ENCODE data around the gene LGR4. TPM values are rescaled to one million over a fixed set of nuclear protein-coding genes. Genes with fewer than 3 reads are reported as not detected.

LGR4 gene
- polyA plus RNA-seq, 4 donors, result 5.9 to 77.6 (median 15.3) TPM

DNA sequence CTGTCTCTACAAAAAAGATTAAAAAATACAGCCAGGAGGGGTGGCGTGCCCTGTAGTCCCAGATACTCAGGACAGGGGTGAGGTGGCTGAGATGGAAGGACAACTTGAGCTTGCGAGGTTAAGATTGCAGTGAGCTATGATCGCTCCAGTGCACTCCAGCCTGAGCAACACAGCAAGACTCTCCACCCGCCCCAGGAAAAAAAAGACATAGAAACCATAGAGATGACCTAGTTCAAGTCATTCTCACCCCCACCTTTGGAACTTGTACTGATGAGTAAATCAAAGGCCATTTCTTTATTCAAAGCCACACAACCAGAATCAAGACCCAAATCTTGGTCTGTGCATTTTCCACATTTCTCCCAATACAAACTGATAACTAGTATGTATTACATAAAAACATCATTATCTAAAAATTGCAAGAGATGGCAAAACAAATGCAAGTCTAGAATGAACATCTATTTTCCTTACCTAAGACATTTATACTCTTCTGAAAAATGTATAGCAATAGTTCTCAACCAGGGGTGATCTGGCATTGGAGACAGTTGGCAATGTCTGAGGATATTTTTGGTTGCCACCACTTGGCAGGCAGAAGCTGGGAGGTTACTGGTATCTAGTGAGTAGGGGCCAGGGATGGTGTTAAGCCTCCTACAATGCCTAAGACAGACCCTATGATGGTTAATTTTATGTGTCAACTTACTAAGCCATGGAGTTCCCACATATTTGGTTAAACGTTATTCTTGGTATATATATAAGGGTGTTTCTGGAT, 34.6 kb downstream of the LGR4 start:
- WGBS, 3 donors, result 73 to 89% (median 84%) methylated on average over 5 of the region's 5 CpGs
- H3K27me3 ChIP-seq (ENCODE audit: control insufficient read depth in 3 of 3, insufficient read depth in 3 of 3, low read length in 3 of 3), result no peaks in the 10 kb centered on the region
- DNase-seq (no peak), FAIRE-seq (no peak)
- H3K4me3 ChIP-seq (ENCODE audit: low read depth in 1 of 3, low read length in 3 of 3), result no peak overlapping the region
- H3K27ac ChIP-seq (ENCODE audit: low read depth in 1 of 3, low read length in 2 of 3), result no peak overlapping the region
- H3K36me3 ChIP-seq (ENCODE audit: control insufficient read depth in 3 of 3, insufficient read depth in 2 of 3, low read depth in 1 of 3, low read length in 3 of 3), result peaks cover 0 to 2% (median 0%) of the 10 kb centered on the region in 3 donors
- H3K9me3 ChIP-seq (ENCODE audit: control insufficient read depth in 2 of 2, insufficient read depth in 1 of 2, low read depth in 1 of 2, low read length in 1 of 2), result no peaks in the 10 kb centered on the region
- H3K4me1 ChIP-seq (ENCODE audit: control insufficient read depth in 3 of 3, insufficient read depth in 2 of 3, low read depth in 1 of 3, low read length in 2 of 3), result peaks cover 0 to 12% (median 5%) of the 10 kb centered on the region in 3 donors

DNA sequence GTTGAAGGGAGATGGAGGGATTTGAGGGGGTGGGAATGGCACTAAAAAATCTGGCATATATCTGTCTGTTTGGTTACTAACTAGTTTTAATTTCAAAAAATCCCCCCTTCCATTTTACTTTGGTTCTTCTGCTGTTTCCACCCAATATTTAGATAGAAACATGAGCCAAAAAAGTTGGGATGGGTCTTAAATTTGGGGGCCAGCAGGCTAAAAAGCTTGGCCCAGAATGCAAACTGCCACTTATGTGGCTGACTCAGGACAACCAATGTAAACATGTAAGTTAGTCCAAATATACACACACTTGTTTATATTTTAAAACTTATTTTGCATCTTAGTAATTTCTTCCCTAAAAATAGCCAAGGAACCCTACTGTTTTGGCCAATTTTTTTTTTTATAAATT, 35.7 kb downstream of the LGR4 start:
- FAIRE-seq (no peak), DNase-seq (no peak)
- no peak overlapping the region for H3K27ac ChIP-seq (ENCODE audit: low read depth in 1 of 3, low read length in 2 of 3)
- peaks cover 0 to 12% (median 5%) of the 10 kb centered on the region in 3 donors for H3K4me1 ChIP-seq (ENCODE audit: control insufficient read depth in 3 of 3, insufficient read depth in 2 of 3, low read depth in 1 of 3, low read length in 2 of 3)
- H3K36me3 ChIP-seq (ENCODE audit: control insufficient read depth in 3 of 3, insufficient read depth in 2 of 3, low read depth in 1 of 3, low read length in 3 of 3), result peaks cover 0 to 2% (median 0%) of the 10 kb centered on the region in 3 donors
- no peaks in the 10 kb centered on the region for H3K9me3 ChIP-seq (ENCODE audit: control insufficient read depth in 2 of 2, insufficient read depth in 1 of 2, low read depth in 1 of 2, low read length in 1 of 2)
- no peak overlapping the region for H3K4me3 ChIP-seq (ENCODE audit: low read depth in 1 of 3, low read length in 3 of 3)
- H3K27me3 ChIP-seq (ENCODE audit: control insufficient read depth in 3 of 3, insufficient read depth in 3 of 3, low read length in 3 of 3), result no peaks in the 10 kb centered on the region

DNA sequence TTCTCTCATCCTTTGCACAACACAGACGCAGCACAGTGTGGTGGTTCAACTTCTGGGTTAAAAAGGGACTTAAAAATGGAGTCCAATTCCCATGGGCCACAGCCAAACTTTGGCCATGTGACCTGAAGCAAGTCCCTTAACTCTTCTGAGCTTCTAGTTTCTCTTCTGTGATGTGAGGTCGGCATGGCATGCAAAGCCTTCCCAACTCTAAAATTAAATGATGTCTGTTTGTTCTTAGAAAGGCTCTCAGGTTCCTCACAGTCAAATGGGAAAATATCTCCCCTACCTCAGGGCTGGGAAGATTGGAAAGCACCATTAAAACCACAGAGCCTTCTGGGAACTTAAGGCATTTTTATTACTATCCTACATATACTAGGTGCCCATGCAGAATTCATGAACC, 38.8 kb downstream of the LGR4 start:
- Histone ChIP-seq H3K4me3 (ENCODE audit: low read depth in 1 of 3, low read length in 3 of 3) (no peak overlapping the region), H3K27me3 (ENCODE audit: control insufficient read depth in 3 of 3, insufficient read depth in 3 of 3, low read length in 3 of 3) (no peaks in the 10 kb centered on the region), H3K27ac (ENCODE audit: low read depth in 1 of 3, low read length in 2 of 3) (no peak overlapping the region), H3K4me1 (ENCODE audit: control insufficient read depth in 3 of 3, insufficient read depth in 2 of 3, low read depth in 1 of 3, low read length in 2 of 3) (peaks cover 0 to 16% (median 11%) of the 10 kb centered on the region in 3 donors), H3K36me3 (ENCODE audit: control insufficient read depth in 3 of 3, insufficient read depth in 2 of 3, low read depth in 1 of 3, low read length in 3 of 3) (peaks cover 0 to 3% (median 0%) of the 10 kb centered on the region in 3 donors), H3K9me3 (ENCODE audit: control insufficient read depth in 2 of 2, insufficient read depth in 1 of 2, low read depth in 1 of 2, low read length in 1 of 2) (no peaks in the 10 kb centered on the region)
- DNase-seq (no peak), FAIRE-seq (no peak)
- 78 to 90% (median 87%) methylated on average over 2 of the region's 2 CpGs for WGBS, 3 donors

DNA sequence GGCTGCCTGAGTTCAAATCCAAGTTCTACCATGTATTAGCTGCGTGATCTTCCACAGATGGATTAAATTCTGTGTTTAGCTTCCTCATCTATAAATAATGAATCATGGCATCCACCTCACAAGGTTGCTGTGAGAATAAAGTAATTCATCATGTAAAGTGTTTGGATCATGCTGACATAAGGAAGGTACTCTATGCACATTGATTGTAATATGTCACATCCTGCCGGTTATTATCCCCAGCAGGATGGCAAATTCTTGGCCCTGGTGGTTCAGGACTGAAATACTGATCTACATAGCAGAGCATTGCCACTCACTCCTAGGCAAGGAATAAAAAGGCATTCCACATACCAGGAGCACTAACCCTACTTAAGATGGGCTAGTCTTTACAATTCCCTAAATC, 40.8 kb downstream of the LGR4 start:
- Histone ChIP-seq H3K4me3 (ENCODE audit: low read depth in 1 of 3, low read length in 3 of 3) (no peak overlapping the region), H3K27ac (ENCODE audit: low read depth in 1 of 3, low read length in 2 of 3) (no peak overlapping the region), H3K36me3 (ENCODE audit: control insufficient read depth in 3 of 3, insufficient read depth in 2 of 3, low read depth in 1 of 3, low read length in 3 of 3) (peaks cover 0 to 9% (median 0%) of the 10 kb centered on the region in 3 donors), H3K4me1 (ENCODE audit: control insufficient read depth in 3 of 3, insufficient read depth in 2 of 3, low read depth in 1 of 3, low read length in 2 of 3) (peaks cover 0 to 9% (median 6%) of the 10 kb centered on the region in 3 donors), H3K9me3 (ENCODE audit: control insufficient read depth in 2 of 2, insufficient read depth in 1 of 2, low read depth in 1 of 2, low read length in 1 of 2) (no peaks in the 10 kb centered on the region), H3K27me3 (ENCODE audit: control insufficient read depth in 3 of 3, insufficient read depth in 3 of 3, low read length in 3 of 3) (no peaks in the 10 kb centered on the region)
- DNase-seq (no peak), FAIRE-seq (no peak)
- 87 to 92% (median 92%) methylated on average over 2 of the region's 2 CpGs for WGBS, 3 donors

DNA sequence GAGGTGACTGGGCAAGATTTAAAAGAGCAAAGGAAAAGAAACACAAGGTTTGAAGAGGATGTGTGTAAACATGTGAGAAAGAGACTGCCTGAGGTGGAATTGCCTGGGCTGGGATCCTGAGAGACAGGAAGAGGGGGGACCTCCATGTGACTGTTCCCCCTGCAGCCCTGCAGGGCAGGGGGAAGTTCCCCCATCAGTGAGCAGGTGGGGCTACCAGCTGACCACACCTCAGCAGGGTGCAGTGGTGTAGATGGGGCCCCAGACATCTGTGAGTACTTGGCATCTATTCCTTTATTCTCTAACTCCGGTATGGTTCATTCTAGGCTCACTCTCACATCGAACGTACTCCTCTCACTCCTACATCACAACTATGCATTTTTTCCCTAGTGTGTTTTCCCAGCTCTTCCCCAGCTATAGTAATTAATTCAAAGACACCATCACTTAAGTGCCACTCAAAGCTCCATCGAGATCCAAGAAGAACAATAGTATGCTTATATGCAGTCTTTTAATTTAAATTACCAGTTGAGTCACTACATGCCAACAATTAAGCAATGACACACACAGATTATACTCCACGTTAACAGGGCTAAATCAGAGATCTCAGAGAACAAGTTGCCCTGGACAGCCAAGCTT, 42.7 kb downstream of the LGR4 start:
- Histone ChIP-seq H3K4me1 (ENCODE audit: control insufficient read depth in 3 of 3, insufficient read depth in 2 of 3, low read depth in 1 of 3, low read length in 2 of 3) (peaks cover 4 to 6% (median 5%) of the 10 kb centered on the region in 3 donors), H3K27me3 (ENCODE audit: control insufficient read depth in 3 of 3, insufficient read depth in 3 of 3, low read length in 3 of 3) (no peaks in the 10 kb centered on the region), H3K9me3 (ENCODE audit: control insufficient read depth in 2 of 2, insufficient read depth in 1 of 2, low read depth in 1 of 2, low read length in 1 of 2) (no peaks in the 10 kb centered on the region), H3K4me3 (ENCODE audit: low read depth in 1 of 3, low read length in 3 of 3) (no peak overlapping the region), H3K36me3 (ENCODE audit: control insufficient read depth in 3 of 3, insufficient read depth in 2 of 3, low read depth in 1 of 3, low read length in 3 of 3) (peaks cover 0 to 7% (median 0%) of the 10 kb centered on the region in 3 donors), H3K27ac (ENCODE audit: low read depth in 1 of 3, low read length in 2 of 3) (no peak overlapping the region)
- no peak for DNase-seq
- 19 to 52% (median 27%) methylated on average over 5 of the region's 5 CpGs for WGBS, 3 donors
- FAIRE-seq, result no peak

DNA sequence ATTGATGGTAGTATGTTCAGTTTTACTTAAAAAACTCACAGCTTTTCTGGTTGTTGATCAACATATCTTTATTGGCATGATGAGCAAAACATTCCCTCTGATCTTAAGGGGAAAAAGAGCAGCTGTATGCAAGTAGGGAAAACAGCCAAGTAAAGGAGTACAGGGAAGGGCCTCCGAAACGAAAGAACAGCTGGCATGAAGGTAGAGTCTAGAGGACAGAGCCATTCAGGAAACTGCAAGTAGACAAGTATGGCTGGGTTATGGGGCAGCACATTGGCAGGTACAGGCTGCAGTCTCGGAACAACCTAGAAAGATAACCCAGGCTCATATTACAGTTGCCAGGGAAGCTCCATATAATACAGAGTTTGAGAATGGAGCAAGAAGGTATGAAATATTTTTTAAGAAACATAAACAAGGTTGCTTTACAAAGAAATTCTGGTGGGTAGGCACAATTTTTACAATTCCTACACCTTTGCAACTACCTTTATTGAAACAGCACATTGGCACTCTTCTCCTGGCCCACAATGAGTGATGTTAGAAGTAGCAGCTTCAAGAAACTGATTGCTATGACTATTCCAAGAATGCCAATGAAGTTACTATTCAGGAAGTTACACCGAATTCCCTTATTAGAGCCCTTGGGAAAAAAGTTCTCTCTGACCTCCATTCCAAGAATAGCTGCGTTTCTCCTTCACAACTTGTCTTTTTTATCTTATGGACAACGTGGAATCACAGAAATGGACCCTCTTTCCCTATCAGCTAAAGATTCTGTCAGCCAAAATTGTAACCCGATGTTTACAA, 45.2 kb downstream of the LGR4 start:
- DNase-seq (peak in 1 of 2 donors; percentile 58), FAIRE-seq (no peak)
- Histone ChIP-seq H3K4me1 (ENCODE audit: control insufficient read depth in 3 of 3, insufficient read depth in 2 of 3, low read depth in 1 of 3, low read length in 2 of 3) (peaks cover 4 to 6% (median 5%) of the 10 kb centered on the region in 3 donors), H3K27me3 (ENCODE audit: control insufficient read depth in 3 of 3, insufficient read depth in 3 of 3, low read length in 3 of 3) (no peaks in the 10 kb centered on the region), H3K4me3 (ENCODE audit: low read depth in 1 of 3, low read length in 3 of 3) (no peak overlapping the region), H3K9me3 (ENCODE audit: control insufficient read depth in 2 of 2, insufficient read depth in 1 of 2, low read depth in 1 of 2, low read length in 1 of 2) (no peaks in the 10 kb centered on the region), H3K36me3 (ENCODE audit: control insufficient read depth in 3 of 3, insufficient read depth in 2 of 3, low read depth in 1 of 3, low read length in 3 of 3) (peaks cover 0 to 12% (median 0%) of the 10 kb centered on the region in 3 donors), H3K27ac (ENCODE audit: low read depth in 1 of 3, low read length in 2 of 3) (no peak overlapping the region)
- 58 to 67% (median 61%) methylated on average over 7 of the region's 7 CpGs for WGBS, 3 donors

DNA sequence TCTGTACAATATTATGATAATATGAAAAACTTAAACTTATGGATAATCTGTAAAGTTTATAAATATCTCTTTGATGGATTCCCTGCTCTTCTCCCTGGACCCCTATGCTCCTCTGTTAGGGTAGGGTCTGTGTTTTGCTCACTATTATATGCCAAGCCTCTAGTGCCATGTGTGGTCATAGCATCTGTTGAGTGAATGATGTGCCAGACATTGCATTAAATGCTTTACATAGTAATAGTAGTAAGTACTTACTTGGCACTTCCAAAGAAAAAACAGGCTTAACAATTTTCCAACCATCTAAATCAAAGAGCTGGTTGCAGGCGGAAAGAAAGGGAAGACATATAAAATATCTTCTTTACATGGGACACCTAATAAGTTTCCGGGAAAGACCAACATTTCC, 46.8 kb downstream of the LGR4 start:
- Histone ChIP-seq H3K9me3 (ENCODE audit: control insufficient read depth in 2 of 2, insufficient read depth in 1 of 2, low read depth in 1 of 2, low read length in 1 of 2) (no peaks in the 10 kb centered on the region), H3K4me3 (ENCODE audit: low read depth in 1 of 3, low read length in 3 of 3) (no peak overlapping the region), H3K36me3 (ENCODE audit: control insufficient read depth in 3 of 3, insufficient read depth in 2 of 3, low read depth in 1 of 3, low read length in 3 of 3) (peaks cover 0 to 12% (median 0%) of the 10 kb centered on the region in 3 donors), H3K27me3 (ENCODE audit: control insufficient read depth in 3 of 3, insufficient read depth in 3 of 3, low read length in 3 of 3) (no peaks in the 10 kb centered on the region), H3K4me1 (ENCODE audit: control insufficient read depth in 3 of 3, insufficient read depth in 2 of 3, low read depth in 1 of 3, low read length in 2 of 3) (peaks cover 4 to 6% (median 5%) of the 10 kb centered on the region in 3 donors), H3K27ac (ENCODE audit: low read depth in 1 of 3, low read length in 2 of 3) (no peak overlapping the region)
- WGBS, 3 donors, result 88 to 91% (median 90%) methylated on average over 2 of the region's 2 CpGs
- FAIRE-seq (no peak), DNase-seq (no peak)

DNA sequence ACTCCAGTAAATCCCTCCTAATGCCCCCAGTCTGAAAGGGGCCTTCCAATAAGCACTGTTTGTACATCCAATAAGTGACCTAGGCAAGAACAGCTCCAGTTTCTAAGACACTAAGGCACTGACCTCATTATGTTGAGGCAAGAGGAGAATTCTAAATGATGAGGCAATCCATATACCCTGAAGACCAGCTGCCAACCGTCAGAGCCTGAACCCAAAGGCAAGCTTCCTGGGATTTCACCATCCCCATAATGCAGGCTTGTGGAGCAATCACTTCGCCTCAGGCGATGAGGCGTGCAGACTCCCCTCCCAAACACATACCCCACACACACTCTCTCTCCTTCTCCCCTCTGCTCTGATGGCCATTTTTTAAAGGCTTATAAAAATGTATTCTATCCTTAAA, 49.5 kb downstream of the LGR4 start:
- H3K27ac ChIP-seq (ENCODE audit: low read depth in 1 of 3, low read length in 2 of 3), result no peak overlapping the region
- DNase-seq, result peak in 1 of 2 donors; percentile 34
- WGBS, 3 donors, result 75 to 81% (median 80%) methylated on average over 4 of the region's 4 CpGs
- H3K36me3 ChIP-seq (ENCODE audit: control insufficient read depth in 3 of 3, insufficient read depth in 2 of 3, low read depth in 1 of 3, low read length in 3 of 3), result peaks cover 0 to 7% (median 0%) of the 10 kb centered on the region in 3 donors
- no peak overlapping the region for H3K4me3 ChIP-seq (ENCODE audit: low read depth in 1 of 3, low read length in 3 of 3)
- H3K9me3 ChIP-seq (ENCODE audit: control insufficient read depth in 2 of 2, insufficient read depth in 1 of 2, low read depth in 1 of 2, low read length in 1 of 2), result no peaks in the 10 kb centered on the region
- H3K27me3 ChIP-seq (ENCODE audit: control insufficient read depth in 3 of 3, insufficient read depth in 3 of 3, low read length in 3 of 3), result no peaks in the 10 kb centered on the region
- H3K4me1 ChIP-seq (ENCODE audit: control insufficient read depth in 3 of 3, insufficient read depth in 2 of 3, low read depth in 1 of 3, low read length in 2 of 3), result peaks cover 0 to 5% (median 0%) of the 10 kb centered on the region in 3 donors
- no peak for FAIRE-seq
